Body of pancreas (tissue), 4 donors: ENCODE data around the gene WBP1L. TPM values are rescaled to one million over a fixed set of nuclear protein-coding genes. Genes with fewer than 3 reads are reported as not detected.

Experiments
- ATAC-seq: fragments of 150-250 bp; one replicate; pipeline ENCODE4 v1.9.1; 2016
- DNase-seq, 4 donors: peaks; one replicate each; pipeline ENCODE4 v3.0.0-alpha.2; 2019
- H3K27ac ChIP-seq, 4 donors: fragments of 200-600 bp; sonication (generic); 1 replicate in 3 of 4; 2 replicates in 1 of 4; pipeline versions ENCODE4 v1.5.1 to v1.6.1; 2016 to 2019; ENCODE audit warnings: mild to moderate bottlenecking in 1 of 4, mixed read lengths in 1 of 4, moderate library complexity in 1 of 4
- H3K27me3 ChIP-seq, 2 donors: fragments of 200-600 bp; sonication (generic); one replicate each; pipeline ENCODE4 v1.6.0; 2016; ENCODE audit warnings: mild to moderate bottlenecking in 1 of 2
- H3K36me3 ChIP-seq, 2 donors: fragments of 200-600 bp; sonication (generic); replicated peaks in 1 of 2; 2 replicates each; pipeline ENCODE4 v1.5.1; 2016; ENCODE audit warnings: low read depth in 2 of 2; ENCODE audit not compliant: insufficient read depth in 1 of 2
- H3K4me1 ChIP-seq: fragments of 200-600 bp; sonication (generic); one replicate; pipeline ENCODE4 v1.6.0; 2016
- H3K4me3 ChIP-seq, 2 donors: fragments of 200-600 bp; sonication (generic); 1 replicate in 1 of 2; 2 replicates in 1 of 2; pipeline ENCODE4 v1.5.1; 2016 to 2019
- H3K9me3 ChIP-seq, 3 donors: fragments of 200-600 bp; sonication (generic); 1 replicate in 2 of 3; 2 replicates in 1 of 3; pipeline ENCODE4 v1.5.1; 2016
- POLR2A ChIP-seq, 3 donors: fragments of 450-650 bp; IDR thresholded peaks; one replicate each; pipeline ENCODE4 v1.6.1; 2016; ENCODE audit warnings: antibody characterized with exemption in 3 of 3, mild to moderate bottlenecking in 2 of 3
- WGBS, 2 donors: methylation state at CpG; one replicate each; pipeline ENCODE4 v1.1.5; 2017; 5-methylcytosine and 5-hydroxymethylcytosine counted together
- intact Hi-C: fragments of 100-400 bp; cut with DNase I; formaldehyde crosslinking; loops from one replicate; pipeline ENCODE4 v1.15.1; 2023
- total RNA-seq, 2 donors: library from RNA; depleted of rRNA; stranded (reverse); fragments of >200 nt; gene quantifications; one replicate each; pipeline ENCODE4 v1.1.0, GENCODE V29; 2016
- TF ChIP-seq, protein P1 (sequence below), 7 experiments: fragments of 450-650 bp in 4 of 7; fragments of 200-600 bp in 3 of 7; sonication (generic) in 3 of 7; IDR thresholded peaks; one replicate each; pipeline ENCODE4 v1.5.1; 2016 to 2019; ENCODE audit warnings: antibody characterized with exemption in 7 of 7

The WBP1L gene
- total RNA-seq, 2 donors from 2014 or later: 30.6 to 55.4 TPM

DNA sequence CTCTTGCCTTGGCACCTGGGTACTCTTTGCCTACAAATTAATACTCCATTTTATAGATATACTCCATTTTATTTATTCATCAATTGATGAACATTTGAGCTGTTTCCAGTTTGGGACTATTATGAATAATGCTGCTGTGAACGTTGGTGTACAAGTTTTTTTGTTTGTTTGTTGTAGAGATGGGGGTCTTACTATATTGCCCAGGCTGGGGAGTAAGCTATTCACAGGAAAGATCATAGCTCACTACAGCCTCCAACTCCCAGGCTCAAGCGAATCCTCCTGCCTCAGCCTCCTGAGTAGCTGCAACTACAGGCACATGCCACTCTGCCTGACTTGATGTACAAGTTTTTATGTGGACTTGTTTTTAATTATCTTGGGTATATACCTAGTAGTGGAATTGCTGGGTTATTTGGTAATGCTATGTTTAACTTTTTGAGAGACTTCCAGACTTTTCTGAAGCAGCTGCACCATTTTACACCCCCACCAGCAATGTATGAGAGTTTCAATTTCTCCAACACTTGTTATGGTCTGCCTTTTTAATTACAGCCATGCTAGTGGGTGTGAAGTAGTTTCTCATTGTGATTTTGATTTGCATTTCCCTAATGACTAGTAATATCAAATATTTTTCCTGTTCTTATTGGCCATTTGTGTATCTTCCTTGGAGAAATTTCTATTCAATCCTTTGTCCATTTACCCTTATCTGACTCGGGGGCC, 15.9 kb downstream of the WBP1L start:
- no peak overlapping the region for H3K27ac ChIP-seq
- H3K4me1 ChIP-seq: peaks cover 6% of the 10 kb centered on the region
- WGBS, 2 donors: 92% methylated on average over 3 of the region's 3 CpGs
- DNase-seq (no peak), ATAC-seq (no peak)
- H3K4me3 ChIP-seq: no peak overlapping the region
- TF ChIP-seq, protein P1, sequence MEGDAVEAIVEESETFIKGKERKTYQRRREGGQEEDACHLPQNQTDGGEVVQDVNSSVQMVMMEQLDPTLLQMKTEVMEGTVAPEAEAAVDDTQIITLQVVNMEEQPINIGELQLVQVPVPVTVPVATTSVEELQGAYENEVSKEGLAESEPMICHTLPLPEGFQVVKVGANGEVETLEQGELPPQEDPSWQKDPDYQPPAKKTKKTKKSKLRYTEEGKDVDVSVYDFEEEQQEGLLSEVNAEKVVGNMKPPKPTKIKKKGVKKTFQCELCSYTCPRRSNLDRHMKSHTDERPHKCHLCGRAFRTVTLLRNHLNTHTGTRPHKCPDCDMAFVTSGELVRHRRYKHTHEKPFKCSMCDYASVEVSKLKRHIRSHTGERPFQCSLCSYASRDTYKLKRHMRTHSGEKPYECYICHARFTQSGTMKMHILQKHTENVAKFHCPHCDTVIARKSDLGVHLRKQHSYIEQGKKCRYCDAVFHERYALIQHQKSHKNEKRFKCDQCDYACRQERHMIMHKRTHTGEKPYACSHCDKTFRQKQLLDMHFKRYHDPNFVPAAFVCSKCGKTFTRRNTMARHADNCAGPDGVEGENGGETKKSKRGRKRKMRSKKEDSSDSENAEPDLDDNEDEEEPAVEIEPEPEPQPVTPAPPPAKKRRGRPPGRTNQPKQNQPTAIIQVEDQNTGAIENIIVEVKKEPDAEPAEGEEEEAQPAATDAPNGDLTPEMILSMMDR (IDR thresholded peaks at IDR 0.05): no peak
- TF ChIP-seq POLR2A (IDR thresholded peaks at IDR 0.05): no peak
- intact Hi-C loops: no loop called here
- H3K36me3 ChIP-seq: no peaks in the 10 kb centered on the region
- H3K27me3 ChIP-seq: no peaks in the 10 kb centered on the region
- H3K9me3 ChIP-seq: no peaks in the 10 kb centered on the region

GRCh38 chr10:102761981-102762380, 18.2 kb downstream of the WBP1L start:
- Histone ChIP-seq H3K27me3 (no peaks in the 10 kb centered on the region), H3K27ac (no peak overlapping the region), H3K4me1 (peaks cover 16% of the 10 kb centered on the region), H3K9me3 (no peaks in the 10 kb centered on the region), H3K36me3 (no peaks in the 10 kb centered on the region), H3K4me3 (no peak overlapping the region)
- DNase-seq (no peak), ATAC-seq (no peak)
- TF ChIP-seq, protein P1 (IDR thresholded peaks at IDR 0.05): no peak
- no peak for TF ChIP-seq POLR2A (IDR thresholded peaks at IDR 0.05)
- WGBS, 2 donors: 89 to 95% methylated on average over 4 of the region's 4 CpGs
- intact Hi-C loops: no loop called here

- DNase-seq (no peak), ATAC-seq (no peak)
- H3K27ac ChIP-seq: no peak overlapping the region
- TF ChIP-seq POLR2A (IDR thresholded peaks at IDR 0.05): no peak
- TF ChIP-seq, protein P1 (IDR thresholded peaks at IDR 0.05): no peak
- H3K27me3 ChIP-seq: no peaks in the 10 kb centered on the region
- no peaks in the 10 kb centered on the region for H3K9me3 ChIP-seq
- no peaks in the 10 kb centered on the region for H3K36me3 ChIP-seq
- 76 to 78% methylated on average over 7 of the region's 7 CpGs for WGBS, 2 donors
- intact Hi-C loops: no loop called here
- H3K4me3 ChIP-seq: no peak overlapping the region
- peaks cover 19% of the 10 kb centered on the region for H3K4me1 ChIP-seq
Measured at GRCh38 chr10:102762401-102763015, 18.8 kb downstream of the WBP1L start.

DNA sequence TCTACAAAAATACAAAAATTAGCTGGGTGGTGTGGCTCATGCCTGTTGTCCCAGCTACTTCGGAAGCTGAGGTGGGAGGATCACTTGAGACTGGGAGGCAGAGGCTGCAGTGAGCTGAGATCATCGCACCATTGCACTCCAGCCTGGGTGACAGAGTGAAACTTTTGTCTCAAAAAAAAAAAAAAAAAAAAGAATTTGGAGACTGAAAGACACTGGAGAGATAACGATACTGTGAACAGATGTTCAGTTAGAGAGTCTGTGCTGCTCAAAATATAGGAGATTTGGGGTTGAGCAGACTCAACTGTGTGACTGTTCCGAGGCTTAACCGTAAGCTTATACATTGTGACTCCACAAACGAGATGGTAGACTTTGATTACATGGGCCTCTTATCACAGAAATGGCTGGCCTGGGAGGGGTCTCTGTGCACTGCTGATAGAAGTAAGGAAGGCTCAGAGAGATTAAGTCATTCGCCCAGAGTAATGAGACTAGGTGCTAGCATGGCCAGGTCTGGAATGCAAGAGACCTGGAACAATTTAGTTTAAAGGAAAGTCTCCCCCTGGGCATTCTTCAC, 19.4 kb downstream of the WBP1L start:
- no peaks in the 10 kb centered on the region for H3K36me3 ChIP-seq
- peaks cover 19% of the 10 kb centered on the region for H3K4me1 ChIP-seq
- intact Hi-C loops: no loop called here
- no peak for DNase-seq
- WGBS, 2 donors: 85 to 87% methylated on average over 7 of the region's 7 CpGs
- H3K27ac ChIP-seq: no peak overlapping the region
- ATAC-seq: no peak
- H3K9me3 ChIP-seq: no peaks in the 10 kb centered on the region
- no peak overlapping the region for H3K4me3 ChIP-seq
- H3K27me3 ChIP-seq: no peaks in the 10 kb centered on the region
- TF ChIP-seq POLR2A (IDR thresholded peaks at IDR 0.05): no peak
- TF ChIP-seq, protein P1 (IDR thresholded peaks at IDR 0.05): no peak
